HCT116 (cell line): Measurements from ENCODE around the gene TARBP2. TPM values are rescaled to one million over a fixed set of nuclear protein-coding genes. Genes with fewer than 3 reads are reported as not detected.

Experiments used
- ATAC-seq: fragments of 200-7000 bp; cut with Tn5 transposase; 2 replicates; pipeline ENCODE4 v1.9.1; 2020; ENCODE audit warnings: mild to moderate bottlenecking, moderate library complexity
- BruUV-seq: library from RNA; stranded (reverse); fragments of 400-500 nt; replicated peaks from 2 replicates; lab custom pipeline; 2021; lab: Mats Ljungman, UMichigan
- CTCF ChIA-PET: fragments of 300-600 bp; sonication (Branson Sonifier 250); formaldehyde crosslinking; loops from one replicate; lab custom pipeline; 2021; ENCODE audit warnings: antibody characterized with exemption; lab: Charles Lee
- POLR2A ChIA-PET: fragments of 300-600, 350-600 bp; sonication (Branson Sonifier 250); formaldehyde crosslinking; loops from one replicate; lab custom pipeline; 2021; ENCODE audit warnings: antibody characterized with exemption; lab: Charles Lee
- RAD21 ChIA-PET, 2 experiments: fragments of 300-600 bp; sonication (Branson Sonifier 250); formaldehyde crosslinking; loops; one replicate each; lab custom pipeline; 2023; ENCODE audit warnings: low total read pairs in 2 of 2; ENCODE audit not compliant: uncharacterized antibody in 2 of 2, unreplicated experiment in 2 of 2, low non-redundant PET in 1 of 2; lab: Charles Lee
- DNase-seq: peaks from one replicate; pipeline ENCODE4 v3.0.0-alpha.2; 2010; ENCODE audit warnings: low read depth, low spot score
- H2AFZ ChIP-seq: fragments of 200-600 bp; shearing (Covaris generic), sonication (generic); 2 replicates; pipeline ENCODE4 v1.6.1; 2017; ENCODE audit warnings: low read depth, mixed run types, mixed read lengths, antibody characterized with exemption, low read length; ENCODE audit not compliant: poor library complexity, severe bottlenecking
- H3K27ac ChIP-seq: 2 replicates; pipeline ENCODE4 v1.5.1; 2012; ENCODE audit warnings: low read depth, low read length
- H3K27me3 ChIP-seq: fragments of 200-600 bp; sonication (generic); 2 replicates; pipeline ENCODE4 v1.6.1; 2016; ENCODE audit warnings: mixed run types, low read length, mixed read lengths; ENCODE audit not compliant: insufficient read depth
- H3K36me3 ChIP-seq, 2 experiments: fragments of 200-500 bp in 1 of 2; fragments of 200-600 bp in 1 of 2; sonication (Bioruptor generic) in 1 of 2; sonication (generic) in 1 of 2; 2 replicates each; pipeline versions ENCODE4 v1.5.1 to v1.6.1; 2014 to 2016; ENCODE audit warnings: low read length in 2 of 2, inconsistent platforms in 1 of 2, mixed read lengths in 1 of 2, mixed run types in 1 of 2; ENCODE audit not compliant: insufficient read depth in 2 of 2, control insufficient read depth in 1 of 2
- H3K4me1 ChIP-seq, 2 experiments: fragments of 200-600 bp in 1 of 2; sonication (generic) in 1 of 2; 2 replicates each; pipeline versions ENCODE4 v1.5.1 to v1.6.1; 2012 to 2017; ENCODE audit warnings: low read length in 2 of 2, inconsistent platforms in 1 of 2, mild to moderate bottlenecking in 1 of 2, mixed read lengths in 1 of 2, mixed run types in 1 of 2, moderate library complexity in 1 of 2; ENCODE audit not compliant: insufficient read depth in 2 of 2, control insufficient read depth in 1 of 2
- H3K4me2 ChIP-seq: fragments of 200-600 bp; sonication (generic); 2 replicates; pipeline ENCODE4 v1.6.1; 2017; ENCODE audit warnings: mixed run types, low read length, mixed read lengths
- H3K4me3 ChIP-seq, 2 experiments: fragments of 200-600 bp in 1 of 2; sonication (generic) in 1 of 2; replicated peaks in 1 of 2; 2 replicates each; pipeline ENCODE4 v1.5.1; 2011 to 2016; ENCODE audit warnings: low read length in 2 of 2, control low read depth in 1 of 2, low read depth in 1 of 2, mild to moderate bottlenecking in 1 of 2, mixed read lengths in 1 of 2, mixed run types in 1 of 2
- H3K79me2 ChIP-seq: fragments of 200-600 bp; sonication (generic); 2 replicates; pipeline ENCODE4 v1.6.1; 2017; ENCODE audit warnings: mild to moderate bottlenecking, mixed run types, low read length, moderate library complexity, mixed read lengths; ENCODE audit not compliant: insufficient read depth
- H3K9ac ChIP-seq: fragments of 200-600 bp; sonication (generic); 2 replicates; pipeline ENCODE4 v1.6.1; 2016; ENCODE audit warnings: low read length, mixed read lengths
- H3K9me2 ChIP-seq: fragments of 200-600 bp; sonication (generic), shearing (Covaris generic); 2 replicates; pipeline ENCODE4 v1.6.1; 2017; ENCODE audit warnings: mixed run types, mild to moderate bottlenecking, moderate library complexity; ENCODE audit not compliant: insufficient read depth
- H3K9me3 ChIP-seq, 2 experiments: fragments of 200-500 bp in 1 of 2; fragments of 200-600 bp in 1 of 2; sonication (Bioruptor generic) in 1 of 2; sonication (generic) in 1 of 2; 2 replicates each; pipeline ENCODE4 v1.6.1; 2014 to 2017; ENCODE audit warnings: low read length in 2 of 2, mixed read lengths in 2 of 2, inconsistent platforms in 1 of 2, low read depth in 1 of 2, mild to moderate bottlenecking in 1 of 2, mixed run types in 1 of 2, moderate library complexity in 1 of 2; ENCODE audit not compliant: control insufficient read depth in 1 of 2, insufficient read depth in 1 of 2
- H4K20me1 ChIP-seq: fragments of 200-600 bp; sonication (generic), shearing (Covaris generic); 2 replicates; pipeline ENCODE4 v1.6.1; 2017; ENCODE audit warnings: mixed run types, mild to moderate bottlenecking, moderate library complexity; ENCODE audit not compliant: insufficient read depth
- CBX3 ChIP-seq: IDR thresholded peaks from 2 replicates; pipeline ENCODE4 v1.6.1; 2012; ENCODE audit warnings: low read depth
- CTCF ChIP-seq, 3 experiments: fragments of 200-600 bp in 1 of 3; sonication (generic) in 1 of 3; IDR thresholded peaks in 2 of 3; conservative IDR thresholded peaks in 1 of 3; 2 replicates each; pipeline ENCODE4 v1.5.1; 2012 to 2017; ENCODE audit warnings: low read depth in 2 of 3, low read length in 2 of 3, antibody characterized with exemption in 1 of 3, borderline replicate concordance in 1 of 3, control low read depth in 1 of 3, mild to moderate bottlenecking in 1 of 3, mixed read lengths in 1 of 3, mixed run types in 1 of 3, moderate library complexity in 1 of 3; ENCODE audit not compliant: insufficient read depth in 1 of 3
- EGR1 ChIP-seq: IDR thresholded peaks from 2 replicates; pipeline ENCODE4 v1.6.1; 2012; ENCODE audit warnings: low read depth
- EZH2 ChIP-seq: fragments of 200-600 bp; sonication (generic); IDR thresholded peaks from 2 replicates; pipeline ENCODE4 v1.6.1; 2017; ENCODE audit warnings: antibody characterized with exemption, mixed run types
- EZH2phosphoT487 ChIP-seq: fragments of 200-600 bp; IDR thresholded peaks from 2 replicates; pipeline ENCODE4 v1.6.1; 2018; ENCODE audit warnings: antibody characterized with exemption, borderline replicate concordance
- FOSL1 ChIP-seq: IDR thresholded peaks from 2 replicates; pipeline ENCODE4 v1.6.1; 2012; ENCODE audit warnings: low read depth
- JUND ChIP-seq: IDR thresholded peaks from 2 replicates; pipeline ENCODE4 v1.6.1; 2012
- POLR2A ChIP-seq: IDR thresholded peaks from 2 replicates; pipeline ENCODE4 v1.7.0; 2011; ENCODE audit warnings: borderline replicate concordance; ENCODE audit not compliant: insufficient read depth, insufficient read length; ENCODE audit errors: extremely low read depth
- POLR2AphosphoS5 ChIP-seq: IDR thresholded peaks from 2 replicates; pipeline ENCODE4 v1.6.1; 2011; ENCODE audit warnings: mild to moderate bottlenecking, low read depth, low read length, moderate library complexity
- RAD21 ChIP-seq: IDR thresholded peaks from 2 replicates; pipeline ENCODE4 v1.6.1; 2012; ENCODE audit warnings: low read depth, mild to moderate bottlenecking
- SIN3A ChIP-seq: IDR thresholded peaks from 2 replicates; pipeline ENCODE4 v1.6.1; 2012; ENCODE audit warnings: low read depth
- SP1 ChIP-seq: IDR thresholded peaks from 2 replicates; pipeline ENCODE4 v1.6.1; 2012; ENCODE audit warnings: low read depth
- TCF7L2 ChIP-seq: IDR thresholded peaks from 2 replicates; pipeline ENCODE4 v1.7.0; 2011; ENCODE audit warnings: borderline replicate concordance, inconsistent platforms; ENCODE audit not compliant: insufficient read depth, insufficient read length; ENCODE audit errors: extremely low read depth
- YY1 ChIP-seq: IDR thresholded peaks from 2 replicates; pipeline ENCODE4 v1.6.1; 2011; ENCODE audit warnings: low read length, low read depth, moderate library complexity, mild to moderate bottlenecking; ENCODE audit not compliant: insufficient replicate concordance; ENCODE audit errors: extremely low read depth
- ZBTB33 ChIP-seq: IDR thresholded peaks from 2 replicates; pipeline ENCODE4 v1.6.1; 2011; ENCODE audit warnings: mild to moderate bottlenecking, low read length, moderate library complexity; ENCODE audit not compliant: insufficient replicate concordance; ENCODE audit errors: extremely low read depth
- ZFX ChIP-seq: fragments of 450-650 bp; IDR thresholded peaks from 2 replicates; pipeline ENCODE4 v1.6.1; 2017
- ZNF274 ChIP-seq: fragments of 200-500 bp; sonication (Bioruptor generic); IDR thresholded peaks from 2 replicates; pipeline ENCODE4 v1.6.1; 2014; ENCODE audit warnings: mild to moderate bottlenecking, low read depth, low read length, inconsistent platforms
- intact Hi-C: fragments of 100-400 bp; cut with micrococcal nuclease; formaldehyde crosslinking; loops from 2 replicates; pipeline ENCODE4 v1.10.0; 2022
- total RNA-seq: library from RNA; stranded (reverse); gene quantifications from one replicate; pipeline ENCODE4 v1.2.1, GENCODE V29; 2021; ENCODE audit not compliant: unreplicated experiment

TARBP2 gene
- total RNA-seq, 1 experiment from 2014 or later = 40.1 TPM

- ATAC-seq (no peak), DNase-seq (no peak)
- Histone ChIP-seq H3K4me1 (peaks cover 0 to 36% of the 10 kb centered on the region in 2 experiments; a peak in 2 of 4 replicates), H3K36me3 (peaks cover 65 to 84% of the 10 kb centered on the region in 2 experiments), H3K79me2 (peaks cover 69% of the 10 kb centered on the region), H3K4me2 (no peak overlapping the region), H3K9me2 (no peaks in the 10 kb centered on the region), H3K27me3 (no peaks in the 10 kb centered on the region), H2AFZ (no peak overlapping the region), H3K27ac (no peak overlapping the region), H3K9ac (no peak overlapping the region), H3K9me3 (no peaks in the 10 kb centered on the region), H4K20me1 (peaks cover 51% of the 10 kb centered on the region; the same call in 1 of the 2 replicates)
- ChIA-PET CTCF (no interaction called here), POLR2A (no interaction called here), RAD21 (no interaction called here)
- intact Hi-C loops = no loop called here
- BruUV-seq = no TSS peak
- TF ChIP-seq RAD21 (no peak), SIN3A (no peak), POLR2AphosphoS5 (no peak), SP1 (no peak), ZNF274 (no peak), TCF7L2 (no peak), FOSL1 (no peak), EZH2 (no peak), YY1 (no peak), CBX3 (no peak), POLR2A (no peak), EZH2phosphoT487 (no peak), JUND (no peak), EGR1 (no peak), ZBTB33 (no peak), CTCF (IDR thresholded peaks at IDR 0.05 in 2 of 3, conservative IDR thresholded peaks at IDR 0.05 in 1 of 3; ENCODE audit: borderline replicate concordance in 1 of 3, insufficient read depth in 1 of 3, low read depth in 2 of 3, low read length in 2 of 3) (no peak), ZFX (no peak)
- TF ChIP-seq, all 23 proteins: peak for 0
- H3K4me3 ChIP-seq = no peak overlapping the region
Measured at GRCh38 chr12:53478865-53479264, 22.2 kb upstream of the TARBP2 start.
